ENCODE data around the gene NHSL1.

The NHSL1 gene

DNA sequence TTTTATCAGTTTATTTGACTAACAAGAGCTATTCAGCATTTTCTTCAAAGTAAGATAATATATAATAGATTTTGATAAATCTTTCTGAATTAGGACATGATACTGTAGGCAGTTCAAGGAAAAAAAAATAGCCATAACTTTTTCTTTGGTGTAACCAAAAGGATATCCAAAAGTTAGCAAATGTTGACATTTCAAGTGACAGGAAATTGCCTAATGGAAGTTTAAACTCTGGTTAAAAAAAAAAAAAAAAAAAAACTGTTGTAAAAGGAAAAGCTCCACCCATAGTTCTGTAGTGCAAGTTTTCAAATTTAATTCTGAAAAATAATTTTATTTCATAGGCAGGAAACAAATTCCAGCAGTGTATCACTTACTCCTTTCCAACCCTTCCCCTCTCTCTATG, 76.4 kb downstream of the NHSL1 start:
- Histone ChIP-seq H3K27me3 (ENCODE audit: control insufficient read depth in 5 of 5, insufficient read depth in 4 of 5, low read length in 5 of 5) (no peaks in the 10 kb centered on the region), H3K9ac (ENCODE audit: low read length in 5 of 5) (no peak overlapping the region), H3K4me3 (ENCODE audit: low read depth in 1 of 5, low read length in 5 of 5) (no peak overlapping the region), H3K36me3 (ENCODE audit: control insufficient read depth in 5 of 5, insufficient read depth in 5 of 5, low read length in 5 of 5) (peaks cover 0 to 27% (median 21%) of the 10 kb centered on the region in 5 donors), H3K27ac (ENCODE audit: low read depth, low read length) (no peak overlapping the region), H3K4me1 (ENCODE audit: control insufficient read depth in 5 of 5, insufficient read depth in 5 of 5, low read length in 5 of 5) (peaks cover 0 to 8% (median 5%) of the 10 kb centered on the region in 5 donors), H3K9me3 (ENCODE audit: control insufficient read depth in 5 of 5, low read length in 5 of 5) (peaks cover 0 to 4% (median 0%) of the 10 kb centered on the region in 5 donors)

DNA sequence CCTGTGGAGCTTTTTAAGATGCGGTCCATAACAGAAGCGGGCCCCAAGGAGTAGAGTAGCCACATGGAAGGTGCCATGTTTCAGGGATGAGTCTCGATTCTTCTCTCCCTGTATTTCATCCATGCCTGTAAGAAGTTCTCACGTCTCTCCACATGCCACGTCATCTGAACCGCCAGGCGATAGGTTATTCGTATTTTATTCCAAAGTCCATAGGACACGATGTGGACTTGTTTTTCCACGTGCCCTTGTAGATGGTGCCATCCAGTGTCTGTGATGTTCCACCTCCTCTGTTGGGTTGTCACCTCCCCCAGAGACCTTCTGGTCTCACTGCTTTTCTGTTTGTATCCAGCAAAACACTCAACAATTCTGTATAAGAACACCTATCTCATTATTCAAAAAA, 77.7 kb downstream of the NHSL1 start:
- no peak overlapping the region for H3K9ac ChIP-seq (ENCODE audit: low read length in 5 of 5)
- H3K4me3 ChIP-seq (ENCODE audit: low read depth in 1 of 5, low read length in 5 of 5), result no peak overlapping the region
- no peak overlapping the region for H3K27ac ChIP-seq (ENCODE audit: low read depth, low read length)
- H3K36me3 ChIP-seq (ENCODE audit: control insufficient read depth in 5 of 5, insufficient read depth in 5 of 5, low read length in 5 of 5), result peaks cover 9 to 36% (median 21%) of the 10 kb centered on the region in 5 donors
- H3K27me3 ChIP-seq (ENCODE audit: control insufficient read depth in 5 of 5, insufficient read depth in 4 of 5, low read length in 5 of 5), result no peaks in the 10 kb centered on the region
- H3K9me3 ChIP-seq (ENCODE audit: control insufficient read depth in 5 of 5, low read length in 5 of 5), result peaks cover 0 to 4% (median 0%) of the 10 kb centered on the region in 5 donors
- H3K4me1 ChIP-seq (ENCODE audit: control insufficient read depth in 5 of 5, insufficient read depth in 5 of 5, low read length in 5 of 5), result peaks cover 0 to 5% (median 4%) of the 10 kb centered on the region in 5 donors

DNA sequence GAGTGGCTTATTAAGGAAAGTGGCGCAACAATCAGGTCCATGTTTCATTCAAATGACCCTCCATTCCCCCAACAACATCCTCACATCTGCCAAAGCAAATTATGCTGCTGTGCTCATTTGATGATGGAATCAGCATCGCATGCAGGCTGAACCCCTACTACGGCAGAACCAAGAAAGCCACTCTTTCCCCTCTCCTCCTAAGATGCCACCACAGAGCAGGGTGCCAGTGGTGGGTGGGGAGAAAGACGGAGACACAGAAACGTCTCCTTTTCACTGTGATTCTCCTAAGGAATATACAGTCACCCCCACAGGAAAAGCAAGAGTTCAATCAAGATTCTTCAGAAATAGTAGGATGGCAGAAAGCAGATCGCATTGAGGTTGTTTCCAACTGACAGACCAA, 78.2 kb downstream of the NHSL1 start:
- Histone ChIP-seq H3K36me3 (ENCODE audit: control insufficient read depth in 5 of 5, insufficient read depth in 5 of 5, low read length in 5 of 5) (peaks cover 9 to 38% (median 22%) of the 10 kb centered on the region in 5 donors), H3K9me3 (ENCODE audit: control insufficient read depth in 5 of 5, low read length in 5 of 5) (peaks cover 0 to 4% (median 0%) of the 10 kb centered on the region in 5 donors), H3K4me3 (ENCODE audit: low read depth in 1 of 5, low read length in 5 of 5) (no peak overlapping the region), H3K27ac (ENCODE audit: low read depth, low read length) (no peak overlapping the region), H3K4me1 (ENCODE audit: control insufficient read depth in 5 of 5, insufficient read depth in 5 of 5, low read length in 5 of 5) (peaks cover 0 to 5% (median 4%) of the 10 kb centered on the region in 5 donors), H3K9ac (ENCODE audit: low read length in 5 of 5) (no peak overlapping the region), H3K27me3 (ENCODE audit: control insufficient read depth in 5 of 5, insufficient read depth in 4 of 5, low read length in 5 of 5) (no peaks in the 10 kb centered on the region)

DNA sequence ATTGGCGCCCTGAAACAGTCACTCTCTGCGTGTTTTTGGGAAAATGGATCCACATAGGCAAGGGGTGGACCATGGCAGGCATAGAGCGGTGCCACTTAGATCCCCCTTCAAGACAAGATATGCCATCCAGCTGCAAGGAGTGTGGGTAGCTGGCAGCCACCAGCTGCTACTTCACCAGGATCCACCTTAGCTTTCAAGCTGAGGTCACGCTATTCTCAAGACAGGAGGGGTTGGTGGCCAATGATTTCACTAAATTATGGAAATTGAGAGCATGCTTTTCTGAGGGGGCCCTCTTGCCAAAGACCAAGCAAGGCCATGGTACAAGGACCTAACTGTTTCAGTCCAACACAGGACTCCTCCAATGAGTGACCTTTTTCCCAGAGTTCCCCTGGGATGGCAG, 78.9 kb downstream of the NHSL1 start:
- Histone ChIP-seq H3K9ac (ENCODE audit: low read length in 5 of 5) (no peak overlapping the region), H3K4me3 (ENCODE audit: low read depth in 1 of 5, low read length in 5 of 5) (no peak overlapping the region), H3K27me3 (ENCODE audit: control insufficient read depth in 5 of 5, insufficient read depth in 4 of 5, low read length in 5 of 5) (no peaks in the 10 kb centered on the region), H3K36me3 (ENCODE audit: control insufficient read depth in 5 of 5, insufficient read depth in 5 of 5, low read length in 5 of 5) (peaks cover 9 to 43% (median 29%) of the 10 kb centered on the region in 5 donors), H3K4me1 (ENCODE audit: control insufficient read depth in 5 of 5, insufficient read depth in 5 of 5, low read length in 5 of 5) (peaks cover 0 to 5% (median 4%) of the 10 kb centered on the region in 5 donors), H3K9me3 (ENCODE audit: control insufficient read depth in 5 of 5, low read length in 5 of 5) (peaks cover 0 to 4% (median 0%) of the 10 kb centered on the region in 5 donors), H3K27ac (ENCODE audit: low read depth, low read length) (no peak overlapping the region)

DNA sequence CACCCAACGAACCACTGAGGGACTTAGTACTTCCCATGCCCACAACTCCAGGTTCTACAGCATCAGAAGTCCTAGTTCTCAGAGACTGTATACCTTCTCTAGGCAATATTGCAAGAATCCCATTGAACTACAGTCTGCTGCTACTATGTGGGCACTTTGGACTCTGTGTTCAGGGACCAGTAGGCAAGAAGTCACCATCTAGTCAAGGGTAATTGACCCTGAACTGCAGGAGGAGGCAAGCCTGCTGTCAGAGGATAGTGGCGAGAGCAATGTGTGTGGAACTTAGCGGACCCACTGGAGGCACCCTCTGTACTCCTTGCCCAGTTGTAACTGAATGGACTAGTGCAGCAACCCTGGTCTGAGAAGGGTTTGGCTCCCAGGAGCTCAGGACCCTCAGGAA, 79.5 kb downstream of the NHSL1 start:
- Histone ChIP-seq H3K27ac (ENCODE audit: low read depth, low read length) (no peak overlapping the region), H3K4me1 (ENCODE audit: control insufficient read depth in 5 of 5, insufficient read depth in 5 of 5, low read length in 5 of 5) (peaks cover 0 to 7% (median 5%) of the 10 kb centered on the region in 5 donors), H3K9ac (ENCODE audit: low read length in 5 of 5) (no peak overlapping the region), H3K4me3 (ENCODE audit: low read depth in 1 of 5, low read length in 5 of 5) (no peak overlapping the region), H3K9me3 (ENCODE audit: control insufficient read depth in 5 of 5, low read length in 5 of 5) (peaks cover 0 to 4% (median 0%) of the 10 kb centered on the region in 5 donors), H3K36me3 (ENCODE audit: control insufficient read depth in 5 of 5, insufficient read depth in 5 of 5, low read length in 5 of 5) (peaks cover 9 to 47% (median 30%) of the 10 kb centered on the region in 5 donors), H3K27me3 (ENCODE audit: control insufficient read depth in 5 of 5, insufficient read depth in 4 of 5, low read length in 5 of 5) (no peaks in the 10 kb centered on the region)

DNA sequence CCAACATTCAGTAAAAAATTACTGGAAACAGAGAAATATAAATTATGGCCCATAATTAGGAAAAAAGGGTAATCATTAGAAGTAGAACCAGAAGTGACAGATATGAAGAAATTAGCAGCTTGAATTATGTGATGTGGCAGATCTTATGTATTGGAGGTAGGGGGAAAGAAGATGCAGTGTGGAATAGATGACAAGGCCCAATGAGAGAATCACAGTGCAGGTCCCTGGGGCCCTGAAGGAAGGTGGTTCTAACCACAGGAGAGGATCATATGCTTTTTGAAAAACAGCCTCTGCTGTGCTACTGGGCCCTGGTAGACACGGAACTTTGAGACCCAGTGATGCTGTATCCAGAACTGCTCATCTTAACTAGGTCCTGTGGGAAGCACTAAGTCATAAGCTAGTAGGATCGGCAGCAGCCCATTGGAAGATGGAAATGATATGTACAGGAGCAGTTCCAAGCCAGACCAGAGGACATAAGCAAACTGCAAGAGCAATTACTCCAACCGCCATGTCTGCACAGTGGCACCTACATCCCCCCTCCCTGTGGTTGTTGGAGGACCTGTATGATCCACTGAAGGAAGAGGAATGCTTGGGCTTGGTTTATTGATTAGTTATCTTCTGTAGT, 81.1 kb downstream of the NHSL1 start:
- H3K9ac ChIP-seq (ENCODE audit: low read length in 5 of 5), result no peak overlapping the region
- H3K4me3 ChIP-seq (ENCODE audit: low read depth in 1 of 5, low read length in 5 of 5), result no peak overlapping the region
- peaks cover 0 to 4% (median 0%) of the 10 kb centered on the region in 5 donors for H3K9me3 ChIP-seq (ENCODE audit: control insufficient read depth in 5 of 5, low read length in 5 of 5)
- H3K4me1 ChIP-seq (ENCODE audit: control insufficient read depth in 5 of 5, insufficient read depth in 5 of 5, low read length in 5 of 5), result peaks cover 0 to 6% (median 2%) of the 10 kb centered on the region in 5 donors
- H3K36me3 ChIP-seq (ENCODE audit: control insufficient read depth in 5 of 5, insufficient read depth in 5 of 5, low read length in 5 of 5), result peaks cover 16 to 53% (median 37%) of the 10 kb centered on the region in 5 donors
- H3K27ac ChIP-seq (ENCODE audit: low read depth, low read length), result no peak overlapping the region
- H3K27me3 ChIP-seq (ENCODE audit: control insufficient read depth in 5 of 5, insufficient read depth in 4 of 5, low read length in 5 of 5), result no peaks in the 10 kb centered on the region

DNA sequence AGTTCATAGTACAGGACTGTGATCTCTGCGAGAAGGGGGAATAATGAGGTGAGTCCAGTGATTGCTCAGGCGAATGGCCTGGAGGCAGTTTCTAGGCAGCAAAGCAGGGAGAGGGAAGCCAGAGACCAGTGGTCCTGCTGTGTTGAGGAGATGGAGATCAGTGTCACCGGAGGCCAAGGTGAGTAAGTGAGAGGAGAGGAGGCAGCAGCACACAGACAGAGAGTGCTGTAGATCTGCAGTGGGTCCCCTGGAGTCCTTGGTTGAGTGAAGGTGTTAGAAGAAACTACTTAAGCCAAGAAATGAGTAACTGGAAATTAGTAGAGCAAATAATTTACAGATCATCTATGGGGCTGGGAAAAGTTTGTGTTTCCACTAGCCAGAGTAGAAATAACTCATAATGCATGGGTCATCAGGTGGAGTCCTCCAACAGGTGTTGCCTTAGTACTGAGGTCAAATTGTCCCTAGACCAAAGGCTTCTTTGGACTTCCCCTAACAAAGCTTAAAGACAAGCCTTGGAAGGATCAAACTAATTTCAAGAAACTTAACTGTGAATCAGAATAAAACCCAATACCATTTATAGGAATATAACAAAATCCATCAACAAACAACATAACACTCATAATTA, 81.7 kb downstream of the NHSL1 start:
- H3K4me1 ChIP-seq (ENCODE audit: control insufficient read depth in 5 of 5, insufficient read depth in 5 of 5, low read length in 5 of 5), result peaks cover 0 to 3% (median 0%) of the 10 kb centered on the region in 5 donors
- peaks cover 22 to 59% (median 43%) of the 10 kb centered on the region in 5 donors for H3K36me3 ChIP-seq (ENCODE audit: control insufficient read depth in 5 of 5, insufficient read depth in 5 of 5, low read length in 5 of 5)
- H3K4me3 ChIP-seq (ENCODE audit: low read depth in 1 of 5, low read length in 5 of 5), result no peak overlapping the region
- H3K27ac ChIP-seq (ENCODE audit: low read depth, low read length), result no peak overlapping the region
- peaks cover 0 to 4% (median 0%) of the 10 kb centered on the region in 5 donors for H3K9me3 ChIP-seq (ENCODE audit: control insufficient read depth in 5 of 5, low read length in 5 of 5)
- H3K9ac ChIP-seq (ENCODE audit: low read length in 5 of 5), result no peak overlapping the region
- H3K27me3 ChIP-seq (ENCODE audit: control insufficient read depth in 5 of 5, insufficient read depth in 4 of 5, low read length in 5 of 5), result no peaks in the 10 kb centered on the region

DNA sequence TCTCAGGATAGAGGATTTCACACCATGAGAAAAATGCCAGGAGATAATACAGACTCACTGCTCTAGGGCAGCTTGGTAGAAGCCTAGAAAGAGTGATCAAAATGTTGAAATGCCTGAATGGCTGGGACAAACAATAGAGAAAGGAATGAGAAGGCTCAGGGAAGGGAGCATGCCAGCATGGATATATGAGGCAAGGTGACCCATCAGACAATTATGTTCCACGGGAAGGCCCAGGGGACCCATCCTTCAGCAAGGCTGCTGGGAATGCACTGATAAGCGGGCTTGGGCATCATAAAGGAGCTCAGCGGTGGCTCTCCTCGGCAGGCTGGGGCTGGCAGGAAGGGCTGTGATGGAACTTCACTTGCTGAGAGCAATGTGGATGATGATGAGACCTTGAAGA, 83.1 kb downstream of the NHSL1 start:
- peaks cover 25 to 73% (median 55%) of the 10 kb centered on the region in 5 donors for H3K36me3 ChIP-seq (ENCODE audit: control insufficient read depth in 5 of 5, insufficient read depth in 5 of 5, low read length in 5 of 5)

DNA sequence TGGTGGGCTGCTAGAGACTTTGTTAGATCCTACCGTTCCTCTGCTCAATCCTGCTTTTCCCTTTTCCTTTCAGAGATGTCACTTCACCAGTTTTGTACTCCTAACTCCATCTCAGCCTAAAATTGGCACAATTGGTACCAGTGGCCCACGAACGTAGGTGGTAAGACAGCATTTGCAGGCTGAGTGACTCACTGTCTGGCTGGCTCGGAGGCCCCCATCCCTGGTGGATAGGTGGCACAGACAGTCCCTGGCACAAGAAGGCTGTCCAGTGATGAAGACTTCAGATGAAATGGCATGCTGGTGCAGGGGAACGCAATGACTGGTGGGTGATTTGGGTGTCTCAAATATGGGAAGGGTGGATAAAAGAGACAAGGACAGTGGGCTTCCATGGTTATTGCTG, 84.2 kb downstream of the NHSL1 start:
- peaks cover 0 to 11% (median 5%) of the 10 kb centered on the region in 5 donors for H3K4me1 ChIP-seq (ENCODE audit: control insufficient read depth in 5 of 5, insufficient read depth in 5 of 5, low read length in 5 of 5)
- no peaks in the 10 kb centered on the region for H3K27me3 ChIP-seq (ENCODE audit: control insufficient read depth in 5 of 5, insufficient read depth in 4 of 5, low read length in 5 of 5)
- H3K9ac ChIP-seq (ENCODE audit: low read length in 5 of 5), result no peak overlapping the region
- H3K27ac ChIP-seq (ENCODE audit: low read depth, low read length), result no peak overlapping the region
- H3K9me3 ChIP-seq (ENCODE audit: control insufficient read depth in 5 of 5, low read length in 5 of 5), result peaks cover 0 to 4% (median 0%) of the 10 kb centered on the region in 5 donors
- no peak overlapping the region for H3K4me3 ChIP-seq (ENCODE audit: low read depth in 1 of 5, low read length in 5 of 5)
- peaks cover 31 to 81% (median 62%) of the 10 kb centered on the region in 5 donors for H3K36me3 ChIP-seq (ENCODE audit: control insufficient read depth in 5 of 5, insufficient read depth in 5 of 5, low read length in 5 of 5)

More for the DNA sequence above, 83.1 kb downstream of the NHSL1 start:
- H3K27ac ChIP-seq (ENCODE audit: low read depth, low read length), result no peak overlapping the region
- no peak overlapping the region for H3K9ac ChIP-seq (ENCODE audit: low read length in 5 of 5)
- no peaks in the 10 kb centered on the region for H3K27me3 ChIP-seq (ENCODE audit: control insufficient read depth in 5 of 5, insufficient read depth in 4 of 5, low read length in 5 of 5)
- peaks cover 0 to 3% (median 0%) of the 10 kb centered on the region in 5 donors for H3K4me1 ChIP-seq (ENCODE audit: control insufficient read depth in 5 of 5, insufficient read depth in 5 of 5, low read length in 5 of 5)
- H3K4me3 ChIP-seq (ENCODE audit: low read depth in 1 of 5, low read length in 5 of 5), result no peak overlapping the region
- peaks cover 0 to 4% (median 0%) of the 10 kb centered on the region in 5 donors for H3K9me3 ChIP-seq (ENCODE audit: control insufficient read depth in 5 of 5, low read length in 5 of 5)
